A549 (cell line): Measurements from ENCODE around the gene XRRA1. TPM values are rescaled to one million over a fixed set of nuclear protein-coding genes. Genes with fewer than 3 reads are reported as not detected.

Experiments
- ATAC-seq, 2 experiments: fragments of 200-7000 bp in 1 of 2; fragments of >200 bp in 1 of 2; cut with Nextera tagmentation in 1 of 2; cut with Tn5 transposase in 1 of 2; 3 replicates each; pipeline versions ENCODE4 v1.8.0 to v1.9.1; 2018 to 2020; ENCODE audit warnings: mild to moderate bottlenecking in 1 of 2, moderate library complexity in 1 of 2
- CTCF ChIA-PET: fragments of 300-600 bp; sonication (Branson Sonifier 250); formaldehyde crosslinking; extraction: SDS; loops from one replicate; lab custom pipeline; 2021; ENCODE audit warnings: antibody characterized with exemption, inconsistent platforms; lab: Yijun Ruan, JAX
- POLR2A ChIA-PET: fragments of 350-600 bp; formaldehyde crosslinking; extraction: SDS; loops from one replicate; lab custom pipeline; 2021; ENCODE audit warnings: antibody characterized with exemption, inconsistent platforms; lab: Yijun Ruan, JAX
- DNase-seq, 2 experiments: peaks; one replicate each; pipeline versions ENCODE4 v3.0.0 to v3.0.0-alpha.2; 2011 to 2016; ENCODE audit warnings: low read depth in 1 of 2, low spot score in 1 of 2
- FAIRE-seq: peaks from 2 replicates; lab custom pipeline; 2011; peaks lifted over from hg19 to GRCh38; lab: Jason Lieb, UNC
- H3K27ac ChIP-seq, 2 experiments: fragments of >200 bp; sonication (Bioruptor Twin); formaldehyde crosslinking; 3 replicates each; pipeline ENCODE4 v1.5.1; 2016 to 2017
- H3K4me1 ChIP-seq: fragments of >200 bp; sonication (Bioruptor Twin); formaldehyde crosslinking; 3 replicates; pipeline ENCODE4 v1.6.1; 2016
- H3K4me2 ChIP-seq: fragments of >200 bp; sonication (Bioruptor Twin); formaldehyde crosslinking; 3 replicates; pipeline ENCODE4 v1.6.1; 2016
- H3K4me3 ChIP-seq: fragments of >200 bp; sonication (Bioruptor Twin); formaldehyde crosslinking; 3 replicates; pipeline ENCODE4 v1.5.1; 2016
- H3K9me3 ChIP-seq: fragments of >200 bp; sonication (Bioruptor Twin); formaldehyde crosslinking; 3 replicates; pipeline ENCODE4 v1.6.1; 2016
- CBX2 ChIP-seq: fragments of 200-600 bp; sonication (generic); IDR thresholded peaks from 2 replicates; pipeline ENCODE4 v1.6.1; 2016; ENCODE audit warnings: low read depth, mild to moderate bottlenecking, borderline replicate concordance
- CHD2 ChIP-seq: fragments of 150-350 bp; IDR thresholded peaks from 2 replicates; pipeline ENCODE4 v1.6.1; 2014; ENCODE audit warnings: low read length; ENCODE audit not compliant: partially characterized antibody
- CHD4 ChIP-seq: fragments of 200-600 bp; sonication (generic); IDR thresholded peaks from 2 replicates; pipeline ENCODE4 v1.6.1; 2016; ENCODE audit warnings: antibody characterized with exemption, mild to moderate bottlenecking, borderline replicate concordance
- ESRRA ChIP-seq: fragments of 150-350 bp; IDR thresholded peaks from 2 replicates; pipeline ENCODE4 v1.6.1; 2014; ENCODE audit warnings: mild to moderate bottlenecking, low read length, borderline replicate concordance
- FOXS1 ChIP-seq: fragments of 250-450 bp; sonication (Bioruptor Pico); IDR thresholded peaks from 2 replicates; pipeline ENCODE4 v1.5.0; 2020; ENCODE audit warnings: mild to moderate bottlenecking, moderate library complexity
- GATA3 ChIP-seq: IDR thresholded peaks from 2 replicates; pipeline ENCODE4 v1.6.1; 2012; ENCODE audit warnings: borderline replicate concordance
- HEYL ChIP-seq: fragments of 250-450 bp; sonication (Bioruptor Pico); IDR thresholded peaks from 2 replicates; pipeline ENCODE4 v1.8.0; 2021; ENCODE audit warnings: mild to moderate bottlenecking, moderate library complexity
- HMGXB4 ChIP-seq: fragments of 250-450 bp; sonication (Bioruptor Pico); IDR thresholded peaks from 2 replicates; pipeline ENCODE4 v1.5.0; 2021; ENCODE audit warnings: mild to moderate bottlenecking, moderate library complexity, borderline replicate concordance
- HOXA7 ChIP-seq: fragments of 250-450 bp; sonication (Bioruptor Pico); IDR thresholded peaks from 2 replicates; pipeline ENCODE4 v1.5.0; 2020; ENCODE audit warnings: mild to moderate bottlenecking, moderate library complexity
- JUN ChIP-seq, 2 experiments: fragments of >200 bp; sonication (Bioruptor Twin); formaldehyde crosslinking; IDR thresholded peaks; 2 replicates in 1 of 2; 3 replicates in 1 of 2; pipeline ENCODE4 v1.6.1; 2016 to 2017
- JUNB ChIP-seq: fragments of >200 bp; sonication (Bioruptor Twin); formaldehyde crosslinking; IDR thresholded peaks from 2 replicates; pipeline ENCODE4 v1.6.1; 2016
- KDM1A ChIP-seq: fragments of 200-600 bp; sonication (generic); IDR thresholded peaks from 2 replicates; pipeline ENCODE4 v1.6.1; 2016; ENCODE audit warnings: low read depth, mild to moderate bottlenecking
- KDM5A ChIP-seq: fragments of 200-600 bp; sonication (generic); IDR thresholded peaks from 2 replicates; pipeline ENCODE4 v1.6.1; 2016; ENCODE audit warnings: antibody characterized with exemption, mild to moderate bottlenecking
- MAFK ChIP-seq: fragments of 450-650 bp; IDR thresholded peaks from 2 replicates; pipeline ENCODE4 v1.6.1; 2014; ENCODE audit not compliant: partially characterized antibody
- MAX ChIP-seq: IDR thresholded peaks from 2 replicates; pipeline ENCODE4 v1.6.1; 2012
- MYC ChIP-seq: IDR thresholded peaks from 2 replicates; pipeline ENCODE4 v1.6.1; 2012; ENCODE audit warnings: mild to moderate bottlenecking, inconsistent platforms, low read length, improper control_type of control experiment, borderline replicate concordance
- NPAS2 ChIP-seq: fragments of 250-450 bp; sonication (Bioruptor Pico); IDR thresholded peaks from 2 replicates; pipeline ENCODE4 v1.8.0; 2022; ENCODE audit warnings: mild to moderate bottlenecking, moderate library complexity, borderline replicate concordance
- PHF8 ChIP-seq: fragments of 200-600 bp; sonication (generic); IDR thresholded peaks from 2 replicates; pipeline ENCODE4 v1.6.1; 2016; ENCODE audit warnings: low read depth, mild to moderate bottlenecking, antibody characterized with exemption, moderate library complexity, borderline replicate concordance
- POLR2AphosphoS2 ChIP-seq: conservative IDR thresholded peaks from 2 replicates; pipeline ENCODE4 v1.6.1; 2012; ENCODE audit warnings: low read length, improper control_type of control experiment, inconsistent platforms
- SREBF2 ChIP-seq: fragments of 450-650 bp; IDR thresholded peaks from 2 replicates; pipeline ENCODE4 v1.6.1; 2014; ENCODE audit warnings: mild to moderate bottlenecking, moderate library complexity
- ZNF302 ChIP-seq: fragments of 250-450 bp; sonication (Bioruptor Pico); IDR thresholded peaks from 2 replicates; pipeline ENCODE4 v1.9.0; 2021; ENCODE audit warnings: inconsistent platforms, mild to moderate bottlenecking, moderate library complexity
- WGBS: methylation state at CpG from one replicate; pipeline ENCODE4 v1.1.6; 2017; ENCODE audit errors: missing lambda C conversion rate; 5-methylcytosine and 5-hydroxymethylcytosine counted together
- polyA plus RNA-seq, 4 experiments: library from polyadenylated mRNA; depleted of rRNA in 3 of 4; stranded (reverse); fragments of >200 nt; fragmentation: RNase III in 1 of 4; extraction: RNeasy Plus Mini Kit Qiagen cat#74134 plus additional on column Dnase treatment in 1 of 4; gene quantifications; 2 replicates in 3 of 4; 3 replicates in 1 of 4; pipeline ENCODE4 v1.2.3, GENCODE V29; 2011 to 2017
- TF ChIP-seq, protein P1 (sequence below): fragments of 450-650 bp; IDR thresholded peaks from 2 replicates; pipeline ENCODE4 v1.6.1; 2014; ENCODE audit warnings: antibody characterized with exemption

The XRRA1 gene
- polyA plus RNA-seq, 2 of the 4 experiments (the other 2 are of a cell fraction): 6.6 to 10.6 TPM

GRCh38 chr11:74905326-74905725 is 43.6 kb downstream of the XRRA1 start:
- 85% methylated on average over 3 of the region's 3 CpGs for WGBS
- H3K4me1 ChIP-seq: no peaks in the 10 kb centered on the region
- ChIA-PET CTCF (interaction anchor here (1.1 to 1.5 kb wide), 2 partner anchors 25 to 224 kb away, joined by 3 to 5 read pairs; no protein-coding TSS in a partner anchor), POLR2A (no interaction called here)
- DNase-seq (no peak), ATAC-seq (no peak), FAIRE-seq (no peak)
- H3K4me2 ChIP-seq: no peak overlapping the region
- TF ChIP-seq SREBF2: no peak
- no peak for TF ChIP-seq KDM5A
- no peak overlapping the region for H3K27ac ChIP-seq
- no peak overlapping the region for H3K4me3 ChIP-seq
- H3K9me3 ChIP-seq: peaks cover 15% of the 10 kb centered on the region

- Histone ChIP-seq H3K4me2 (no peak overlapping the region), H3K27ac (no peak overlapping the region), H3K9me3 (peaks cover 26% of the 10 kb centered on the region), H3K4me3 (no peak overlapping the region), H3K4me1 (no peaks in the 10 kb centered on the region)
- ChIA-PET POLR2A (no interaction called here), CTCF (interaction anchor here (1.1 kb wide), 1 partner anchor 27 kb away, joined by 3 read pairs; no protein-coding TSS in a partner anchor)
- TF ChIP-seq CHD2: no peak
- TF ChIP-seq KDM1A: no peak
- TF ChIP-seq CHD4: no peak
- TF ChIP-seq, protein P1, sequence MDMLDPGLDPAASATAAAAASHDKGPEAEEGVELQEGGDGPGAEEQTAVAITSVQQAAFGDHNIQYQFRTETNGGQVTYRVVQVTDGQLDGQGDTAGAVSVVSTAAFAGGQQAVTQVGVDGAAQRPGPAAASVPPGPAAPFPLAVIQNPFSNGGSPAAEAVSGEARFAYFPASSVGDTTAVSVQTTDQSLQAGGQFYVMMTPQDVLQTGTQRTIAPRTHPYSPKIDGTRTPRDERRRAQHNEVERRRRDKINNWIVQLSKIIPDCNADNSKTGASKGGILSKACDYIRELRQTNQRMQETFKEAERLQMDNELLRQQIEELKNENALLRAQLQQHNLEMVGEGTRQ: no peak
- no peak for TF ChIP-seq ZNF302 (CRISPR knock-in tag)
- TF ChIP-seq FOXS1 (CRISPR knock-in tag): no peak
- no peak for TF ChIP-seq NPAS2 (CRISPR knock-in tag)
- TF ChIP-seq GATA3: no peak
- TF ChIP-seq MYC: no peak
- no peak for TF ChIP-seq MAX
- TF ChIP-seq JUN (IDR thresholded peaks at IDR 0.05): no peak
- no peak for TF ChIP-seq ESRRA
- no peak for TF ChIP-seq CBX2
- no peak for TF ChIP-seq POLR2AphosphoS2
- no peak for TF ChIP-seq HEYL (CRISPR knock-in tag)
- no peak for TF ChIP-seq PHF8
- TF ChIP-seq JUNB: no peak
- TF ChIP-seq HMGXB4: no peak
- ATAC-seq (no peak), DNase-seq (no peak), FAIRE-seq (no peak)
- WGBS: 92% methylated on average over 4 of the region's 4 CpGs
Observed at GRCh38 chr11:74902342-74902741, 46.5 kb downstream of the XRRA1 start.

GRCh38 chr11:74896311-74896710 is 52.6 kb downstream of the XRRA1 start:
- ChIA-PET CTCF (interaction anchor here (1.4 kb wide), 1 partner anchor 22 kb away, joined by 3 read pairs; no protein-coding TSS in a partner anchor), POLR2A (no interaction called here)
- TF ChIP-seq MAFK (no peak), HOXA7 (CRISPR knock-in tag) (no peak), CHD2 (no peak)
- Histone ChIP-seq H3K4me2 (no peak overlapping the region), H3K4me3 (no peak overlapping the region), H3K27ac (no peak overlapping the region), H3K4me1 (no peaks in the 10 kb centered on the region), H3K9me3 (peaks cover 30% of the 10 kb centered on the region)
- DNase-seq (no peak), ATAC-seq (no peak), FAIRE-seq (no peak)
- WGBS: 82% methylated on average over 5 of the region's 5 CpGs
